ENCODE results near the gene RFX2. TPM values are rescaled to one million over a fixed set of nuclear protein-coding genes. Genes with fewer than 3 reads are reported as not detected.
A peak's percentile ranks its signal among the peaks of the same experiment; 100 is the strongest.

Gene RFX2
- total RNA-seq, 1 experiment from 2014 or later: 3.7 TPM

DNA sequence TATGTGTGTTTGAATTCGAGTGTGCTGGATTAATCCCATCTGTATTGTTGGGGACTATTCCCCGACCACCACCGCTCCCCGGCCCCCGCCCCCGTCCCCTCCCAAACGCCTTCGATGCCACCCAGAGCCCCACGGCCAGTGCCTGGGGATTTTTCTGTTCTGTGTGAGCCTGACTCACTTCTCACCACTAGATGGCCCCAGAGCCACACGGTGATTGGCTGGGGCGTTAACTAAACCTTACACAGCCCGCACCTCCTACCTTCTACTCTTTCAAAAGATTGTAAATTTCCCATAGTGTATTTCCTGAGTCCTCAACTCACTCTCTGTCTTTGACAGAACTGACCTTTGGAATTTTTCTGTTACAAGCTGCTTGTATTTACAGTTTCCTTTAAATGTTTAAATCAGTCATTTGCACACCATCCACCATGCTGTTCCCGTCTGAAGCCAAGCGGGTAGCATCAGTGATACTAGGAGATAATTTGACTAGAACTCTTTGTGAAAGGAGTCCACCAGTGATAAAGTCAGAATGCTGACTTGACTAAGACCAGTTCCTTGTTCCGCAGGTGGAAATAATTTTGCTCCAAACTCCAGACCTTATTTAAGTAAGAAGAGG is 61.4 kb downstream of the RFX2 start:
- no peak overlapping the region for H3K18ac ChIP-seq (ENCODE audit: insufficient read length, low read depth, low read length)
- H3K79me1 ChIP-seq (ENCODE audit: insufficient read depth, low read depth, low read length, poor library complexity, severe bottlenecking): no peaks in the 10 kb centered on the region
- H2BK12ac ChIP-seq (ENCODE audit: insufficient read length, low read depth, low read length): no peak overlapping the region
- H4K5ac ChIP-seq (ENCODE audit: insufficient read length, low read depth, low read length): no peak overlapping the region
- no peak overlapping the region for H3K23ac ChIP-seq (ENCODE audit: insufficient read length, low read depth, low read length)
- H3K4me3 Mint-ChIP-seq: no peak overlapping the region; a peak in 1 of 5 replicates
- H3K9me3 Mint-ChIP-seq: no peaks in the 10 kb centered on the region
- peak overlapping the region; percentile 34 for H2BK20ac ChIP-seq (ENCODE audit: low read depth, low read length, poor library complexity, severe bottlenecking)
- H3K14ac ChIP-seq (ENCODE audit: insufficient read depth, low read length): no peak overlapping the region
- peak overlapping the region; percentile 36 for H2AFZ ChIP-seq (ENCODE audit: low read length)
- no peaks in the 10 kb centered on the region; the same call in 1 of the 2 replicates for H3K4me1 ChIP-seq (ENCODE audit: insufficient read depth, low read length)
- no peak overlapping the region for H3K9ac ChIP-seq (ENCODE audit: extremely low read depth, insufficient read length, low read length)
- H4K91ac ChIP-seq (ENCODE audit: insufficient read length, low read depth, low read length): no peak overlapping the region
- no peaks in the 10 kb centered on the region for H3K23me2 ChIP-seq (ENCODE audit: insufficient read length, low read depth, low read length, poor library complexity, severe bottlenecking)
- no peak overlapping the region for H3K27ac ChIP-seq (ENCODE audit: insufficient read length, low read depth, low read length)
- H3K27me3 ChIP-seq (ENCODE audit: insufficient read depth, low read length): no peaks in the 10 kb centered on the region
- no peak overlapping the region for H2BK5ac ChIP-seq (ENCODE audit: insufficient read length, low read length)
- no peak overlapping the region for H4K8ac ChIP-seq (replicated peaks; ENCODE audit: insufficient read length, low read depth, low read length)
- no peak overlapping the region; a peak in 1 of 7 replicates for H3K27ac Mint-ChIP-seq
- TF ChIP-seq, protein P1, sequence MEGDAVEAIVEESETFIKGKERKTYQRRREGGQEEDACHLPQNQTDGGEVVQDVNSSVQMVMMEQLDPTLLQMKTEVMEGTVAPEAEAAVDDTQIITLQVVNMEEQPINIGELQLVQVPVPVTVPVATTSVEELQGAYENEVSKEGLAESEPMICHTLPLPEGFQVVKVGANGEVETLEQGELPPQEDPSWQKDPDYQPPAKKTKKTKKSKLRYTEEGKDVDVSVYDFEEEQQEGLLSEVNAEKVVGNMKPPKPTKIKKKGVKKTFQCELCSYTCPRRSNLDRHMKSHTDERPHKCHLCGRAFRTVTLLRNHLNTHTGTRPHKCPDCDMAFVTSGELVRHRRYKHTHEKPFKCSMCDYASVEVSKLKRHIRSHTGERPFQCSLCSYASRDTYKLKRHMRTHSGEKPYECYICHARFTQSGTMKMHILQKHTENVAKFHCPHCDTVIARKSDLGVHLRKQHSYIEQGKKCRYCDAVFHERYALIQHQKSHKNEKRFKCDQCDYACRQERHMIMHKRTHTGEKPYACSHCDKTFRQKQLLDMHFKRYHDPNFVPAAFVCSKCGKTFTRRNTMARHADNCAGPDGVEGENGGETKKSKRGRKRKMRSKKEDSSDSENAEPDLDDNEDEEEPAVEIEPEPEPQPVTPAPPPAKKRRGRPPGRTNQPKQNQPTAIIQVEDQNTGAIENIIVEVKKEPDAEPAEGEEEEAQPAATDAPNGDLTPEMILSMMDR (conservative IDR thresholded peaks at IDR 0.05): peak; percentile 89
- H3K4me1 Mint-ChIP-seq: peaks cover 13 to 15% of the 10 kb centered on the region in 2 experiments
- H2AK5ac ChIP-seq (ENCODE audit: insufficient read length, low read length): no peak overlapping the region
- peak overlapping the region; percentile 86 for H2BK120ac ChIP-seq (ENCODE audit: low read depth, low read length, poor library complexity, severe bottlenecking)
- no peak overlapping the region for H3K4ac ChIP-seq (ENCODE audit: low read depth, low read length)
- H3T11ph ChIP-seq (ENCODE audit: low read length): no peak overlapping the region
- H3K4me2 ChIP-seq (ENCODE audit: insufficient read depth, insufficient read length, low read length): no peak overlapping the region
- no peaks in the 10 kb centered on the region for H3K79me2 ChIP-seq (ENCODE audit: insufficient read depth, low read length)
- peaks cover 28% of the 10 kb centered on the region for H3K27me3 Mint-ChIP-seq (ENCODE audit: low read depth)
- no peak overlapping the region for H2BK15ac ChIP-seq (ENCODE audit: low read depth, low read length)
- H3K9me3 ChIP-seq (ENCODE audit: control insufficient read depth, low read depth, low read length): no peaks in the 10 kb centered on the region
- H4K20me1 ChIP-seq (ENCODE audit: control insufficient read depth, insufficient read depth, insufficient read length): peaks cover 2% of the 10 kb centered on the region
- peak; percentile 77 for DNase-seq
- H3K36me3 Mint-ChIP-seq (ENCODE audit: insufficient read depth in 1 of 3, low read depth in 3 of 3): no peaks in the 10 kb centered on the region
- no peak overlapping the region for H3K56ac ChIP-seq (ENCODE audit: insufficient read length, low read depth, low read length)
- WGBS (ENCODE audit: extremely low coverage, insufficient read length, low lambda C conversion rate): no CpG with 5 or more reads among the region's 15 CpGs
